K562 (cell line): ENCODE measurements around the gene SLC66A3. TPM values are rescaled to one million over a fixed set of nuclear protein-coding genes. Genes with fewer than 3 reads are reported as not detected.

Experiments
- ATAC-seq: fragments of 200-7000 bp; cut with Tn5 transposase; 3 replicates; pipeline ENCODE4 v1.9.1; 2020; ENCODE audit warnings: moderate library complexity
- BruUV-seq: library from RNA; stranded (reverse); fragments of 400-500 nt; replicated peaks from 2 replicates; lab custom pipeline; 2021; lab: Mats Ljungman, UMichigan
- CTCF ChIA-PET: fragments of 300-600 bp; formaldehyde crosslinking; extraction: SDS; loops from one replicate; lab custom pipeline; 2021; ENCODE audit warnings: low intra/inter-chr PET ratio; lab: Yijun Ruan, JAX
- POLR2A ChIA-PET: fragments of 300-600, 350-650 bp; sonication (Branson Sonifier 250); formaldehyde crosslinking; extraction: SDS; loops from one replicate; lab custom pipeline; 2021; ENCODE audit warnings: antibody characterized with exemption, inconsistent platforms; lab: Yijun Ruan, JAX
- DNase-seq, 4 experiments: peaks; one replicate each; pipeline versions ENCODE4 v3.0.0 to v3.0.0-alpha.2; 2011 to 2018; ENCODE audit warnings: low spot score in 3 of 4, mixed read lengths in 3 of 4; ENCODE audit errors: extremely low read depth in 1 of 4
- FAIRE-seq: peaks from 2 replicates; lab custom pipeline; 2011; peaks lifted over from hg19 to GRCh38; lab: Jason Lieb, UNC
- H2AFZ ChIP-seq: 2 replicates; pipeline ENCODE4 v1.6.0; 2011; ENCODE audit warnings: low read depth, low read length, control low read depth, inconsistent platforms
- H3K27ac ChIP-seq: fragments of 200-600 bp; 3 replicates; pipeline ENCODE4 v1.8.0; 2011; ENCODE audit warnings: low read depth, mild to moderate bottlenecking, control low read depth, inconsistent platforms, low read length, moderate library complexity, mixed read lengths; ENCODE audit errors: extremely low read depth
- H3K27me3 ChIP-seq, 2 experiments: fragments of 300-600 bp in 1 of 2; 2 replicates in 1 of 2; 3 replicates in 1 of 2; pipeline versions ENCODE4 v1.6.0 to v1.8.0; 2011; ENCODE audit warnings: inconsistent platforms in 2 of 2, low read length in 2 of 2, mild to moderate bottlenecking in 1 of 2, mixed read lengths in 1 of 2, moderate library complexity in 1 of 2; ENCODE audit not compliant: control insufficient read depth in 2 of 2, insufficient read depth in 2 of 2
- H3K36me3 ChIP-seq: fragments of 300-600 bp; 3 replicates; pipeline ENCODE4 v1.8.0; 2011; ENCODE audit warnings: mild to moderate bottlenecking, low read length, inconsistent platforms; ENCODE audit not compliant: control insufficient read depth, insufficient read depth
- H3K4me1 ChIP-seq, 2 experiments: fragments of 200-600 bp in 1 of 2; replicated peaks in 1 of 2; 2 replicates in 1 of 2; 3 replicates in 1 of 2; pipeline versions ENCODE4 v1.5.1 to v1.8.0; 2011; ENCODE audit warnings: inconsistent platforms in 2 of 2, low read length in 2 of 2, mild to moderate bottlenecking in 1 of 2, mixed read lengths in 1 of 2, moderate library complexity in 1 of 2; ENCODE audit not compliant: control insufficient read depth in 2 of 2, insufficient read depth in 2 of 2
- H3K4me2 ChIP-seq: 2 replicates; pipeline ENCODE4 v1.6.1; 2011; ENCODE audit warnings: low read length, control low read depth, inconsistent platforms, mixed read lengths; ENCODE audit not compliant: insufficient read depth
- H3K4me3 ChIP-seq: fragments of 200-600 bp; sonication (generic), shearing (Covaris generic); 2 replicates; pipeline ENCODE4 v1.5.1; 2016; ENCODE audit warnings: control low read depth, inconsistent platforms
- H3K79me2 ChIP-seq: fragments of 200-600 bp; 3 replicates; pipeline ENCODE4 v1.8.0; 2011; ENCODE audit warnings: low read length, inconsistent platforms; ENCODE audit not compliant: control insufficient read depth, insufficient read depth
- H3K9ac ChIP-seq, 2 experiments: 2 replicates each; pipeline versions ENCODE4 v1.6.0 to v1.6.1; 2011; ENCODE audit warnings: low read depth in 2 of 2, low read length in 2 of 2, control low read depth in 1 of 2, inconsistent platforms in 1 of 2, mild to moderate bottlenecking in 1 of 2, mixed read lengths in 1 of 2; ENCODE audit not compliant: insufficient read depth in 1 of 2
- H3K9me1 ChIP-seq: one replicate; pipeline ENCODE4 v1.6.0; 2011; ENCODE audit warnings: inconsistent platforms, mild to moderate bottlenecking, low read length, moderate library complexity; ENCODE audit not compliant: control insufficient read depth, insufficient read depth
- H3K9me3 ChIP-seq: replicated peaks from 2 replicates; pipeline ENCODE4 v1.5.1; 2011; ENCODE audit warnings: low read depth, low read length, inconsistent platforms; ENCODE audit not compliant: control insufficient read depth, insufficient read depth
- H4K20me1 ChIP-seq: replicated peaks from 2 replicates; pipeline ENCODE4 v1.6.1; 2011; ENCODE audit warnings: low read length, inconsistent platforms, mixed read lengths; ENCODE audit not compliant: control insufficient read depth, insufficient read depth
- BCOR ChIP-seq: fragments of 450-650 bp; IDR thresholded peaks from 2 replicates; pipeline ENCODE4 v1.6.1; 2016
- GMEB1 ChIP-seq: fragments of 250-450 bp; sonication (Bioruptor Pico); IDR thresholded peaks from 2 replicates; pipeline ENCODE4 v1.4.0; 2020; ENCODE audit warnings: mild to moderate bottlenecking
- GTF2F1 ChIP-seq: IDR thresholded peaks from 2 replicates; pipeline ENCODE4 v1.6.1; 2011; ENCODE audit warnings: low read depth, low read length, improper control_type of control experiment
- HMG20B ChIP-seq: fragments of 250-450 bp; sonication (Bioruptor Pico); IDR thresholded peaks from 2 replicates; pipeline ENCODE4 v1.5.0; 2021; ENCODE audit warnings: mild to moderate bottlenecking
- KDM1A ChIP-seq, 2 experiments: fragments of 450-650 bp; IDR thresholded peaks; 2 replicates each; pipeline ENCODE4 v1.6.1; 2016; ENCODE audit warnings: mild to moderate bottlenecking in 2 of 2
- PHF8 ChIP-seq: fragments of 200-600 bp; sonication (generic); IDR thresholded peaks from 2 replicates; pipeline ENCODE4 v1.6.1; 2012; ENCODE audit warnings: mixed run types, mild to moderate bottlenecking, inconsistent platforms, low read length, moderate library complexity, borderline replicate concordance
- RBM25 ChIP-seq: fragments of 200-400 bp; formaldehyde crosslinking; IDR thresholded peaks from 2 replicates; pipeline ENCODE4 v1.6.1; 2018; ENCODE audit warnings: low read length, low read depth, moderate library complexity; ENCODE audit not compliant: severe bottlenecking
- SLC30A9 ChIP-seq: fragments of 250-450 bp; sonication (Bioruptor Pico); IDR thresholded peaks from 2 replicates; pipeline ENCODE4 v1.8.0; 2022; ENCODE audit warnings: mild to moderate bottlenecking, moderate library complexity
- ZFP36 ChIP-seq: fragments of 150-350 bp; IDR thresholded peaks from 2 replicates; pipeline ENCODE4 v1.6.1; 2018; ENCODE audit warnings: low read length, low read depth; ENCODE audit not compliant: partially characterized antibody
- ZNF324 ChIP-seq: fragments of 250-450 bp; sonication (Bioruptor Pico); IDR thresholded peaks from 2 replicates; pipeline ENCODE4 v1.4.0; 2020; ENCODE audit warnings: mild to moderate bottlenecking
- ZNF347 ChIP-seq: fragments of 450-650 bp; formaldehyde crosslinking; IDR thresholded peaks from 2 replicates; pipeline ENCODE4 v1.4.0; 2020; ENCODE audit warnings: low read depth, mild to moderate bottlenecking, moderate library complexity
- ZNF717 ChIP-seq: fragments of 250-450 bp; sonication (Bioruptor Pico); IDR thresholded peaks from 2 replicates; pipeline ENCODE4 v1.5.0; 2021
- WGBS: fragments of 100-300 bp; shearing (Covaris generic); methylation state at CpG from one replicate; pipeline ENCODE4 v1.1.6; 2016; ENCODE audit warnings: low coverage, mixed read lengths; ENCODE audit not compliant: insufficient coverage; ENCODE audit errors: missing lambda C conversion rate; 5-methylcytosine and 5-hydroxymethylcytosine counted together
- in situ Hi-C: fragments of 300-500 bp; cut with MboI; formaldehyde crosslinking; loops from 4 replicates; pipeline ENCODE4 v1.15.0; 2018; ENCODE audit warnings: inconsistent platforms, mixed read lengths
- intact Hi-C: fragments of 100-400 bp; cut with micrococcal nuclease; formaldehyde crosslinking; loops from 2 replicates; pipeline ENCODE4 v1.14.2; 2022
- polyA plus RNA-seq, 8 experiments: library from polyadenylated mRNA; depleted of rRNA in 4 of 8; stranded (reverse) in 5 of 8; unstranded in 3 of 8; fragments of >200 nt; fragmentation: Nextera tagmentation in 2 of 8; fragmentation: Illumina TruSeq in 1 of 8; extraction: Ambion mirVana in 2 of 8; extraction: Trizol in 1 of 8; gene quantifications; 2 replicates each; pipeline versions ENCODE4 v1.2.1 to v1.2.3, GENCODE V29; 2011 to 2014; ENCODE audit warnings: inconsistent platforms in 1 of 8, missing spikeins in 1 of 8
- total RNA-seq, 7 experiments: library from RNA; depleted of rRNA in 6 of 7; stranded (reverse); fragments of >200 nt in 6 of 7; fragmentation: Illumina TruSeq in 2 of 7; extraction: Trizol in 2 of 7; gene quantifications; 2 replicates each; pipeline versions ENCODE4 v1.2.1 to v1.2.3, GENCODE V29; 2011 to 2021; ENCODE audit warnings: low replicate concordance in 1 of 7

SLC66A3 gene
- total and polyA plus RNA-seq, 9 of the 15 experiments (the other 6 are each of a cell fraction or from before 2014, with no cell fraction given), result 2.8 to 30.0 (median 9.1) TPM

GRCh38 chr2:11146076-11146475 is 9.2 kb upstream of the SLC66A3 start:
- no peak overlapping the region for H3K9ac ChIP-seq
- H3K79me2 ChIP-seq, result no peaks in the 10 kb centered on the region
- peaks cover 5 to 54% of the 10 kb centered on the region in 2 experiments for H3K27me3 ChIP-seq
- no peak overlapping the region for H3K4me3 ChIP-seq
- DNase-seq (no peak), ATAC-seq (no peak), FAIRE-seq (no peak)
- 0 out of 2 replicates have a peak, but pooled peaks cover 1% of the 10 kb centered on the region for H4K20me1 ChIP-seq
- no peaks in the 10 kb centered on the region for H3K36me3 ChIP-seq
- no peaks in the 10 kb centered on the region for H3K4me1 ChIP-seq
- whole genome bisulfite sequencing, result 5% methylated on average over 3 of the region's 3 CpGs
- H3K9me1 ChIP-seq, result no peaks in the 10 kb centered on the region
- no peak overlapping the region for H2AFZ ChIP-seq
- no TSS peak for BruUV-seq
- no peak overlapping the region for H3K27ac ChIP-seq
- TF ChIP-seq RBM25, result peak; percentile 79
- TF ChIP-seq ZFP36, result peak; percentile 42
- TF ChIP-seq ZNF717 (CRISPR knock-in tag), result no peak
- intact Hi-C loops (no loop called here), in situ Hi-C loops (loop anchor here (25.0 kb wide), 1 partner anchor 266 kb away; no protein-coding TSS in a partner anchor)
- no peak overlapping the region for H3K4me2 ChIP-seq
- CTCF ChIA-PET, result no interaction called here
- H3K9me3 ChIP-seq, result 0 out of 2 replicates have a peak, but pooled peaks cover 4% of the 10 kb centered on the region
- POLR2A ChIA-PET, result no interaction called here

GRCh38 chr2:11147263-11147662 is 8.0 kb upstream of the SLC66A3 start:
- FAIRE-seq, result no peak
- no TSS peak for BruUV-seq
- Histone ChIP-seq H4K20me1 (0 out of 2 replicates have a peak, but pooled peaks cover 2% of the 10 kb centered on the region), H3K9me1 (no peaks in the 10 kb centered on the region), H2AFZ (no peak overlapping the region), H3K4me3 (no peak overlapping the region), H3K27me3 (peaks cover 2 to 46% of the 10 kb centered on the region in 2 experiments), H3K4me2 (no peak overlapping the region), H3K36me3 (no peaks in the 10 kb centered on the region), H3K9ac (no peak overlapping the region), H3K4me1 (no peaks in the 10 kb centered on the region), H3K27ac (no peak overlapping the region), H3K9me3 (0 out of 2 replicates have a peak, but pooled peaks cover 4% of the 10 kb centered on the region), H3K79me2 (no peaks in the 10 kb centered on the region)
- TF ChIP-seq GTF2F1 (no peak), ZNF324 (CRISPR knock-in tag) (no peak), BCOR (0 out of 2 replicates have a peak, but pooled peaks have one; percentile 30), ZNF347 (CRISPR knock-in tag) (no peak), KDM1A (IDR thresholded peaks at IDR 0.05) (0 out of 4 replicates have a peak, but pooled peaks of 1 of the 2 experiments have one; percentile 9), SLC30A9 (no peak), GMEB1 (CRISPR knock-in tag) (no peak), RBM25 (peak; percentile 49), HMG20B (CRISPR knock-in tag) (no peak), PHF8 (no peak)
- 13% methylated on average over 3 of the region's 3 CpGs for WGBS
- ATAC-seq, result no peak
- DNase-seq, result no peak
- in situ Hi-C loops (loop anchor here (25.0 kb wide), 1 partner anchor 265 kb away; no protein-coding TSS in a partner anchor), intact Hi-C loops (no loop called here)
- POLR2A ChIA-PET, result no interaction called here
- CTCF ChIA-PET, result no interaction called here
